Stimulated activated CD4-positive, alpha-beta T cell treated with anti-CD3 and anti-CD28 coated beads, Interleukin-4, amount 100 ng/mL, for 24 hours (primary cell): ENCODE results near the gene ADGRB3.

Experiments used
- DNase-seq: peaks from one replicate; pipeline ENCODE4 v3.0.0-alpha.2; 2020

The ADGRB3 gene

DNA sequence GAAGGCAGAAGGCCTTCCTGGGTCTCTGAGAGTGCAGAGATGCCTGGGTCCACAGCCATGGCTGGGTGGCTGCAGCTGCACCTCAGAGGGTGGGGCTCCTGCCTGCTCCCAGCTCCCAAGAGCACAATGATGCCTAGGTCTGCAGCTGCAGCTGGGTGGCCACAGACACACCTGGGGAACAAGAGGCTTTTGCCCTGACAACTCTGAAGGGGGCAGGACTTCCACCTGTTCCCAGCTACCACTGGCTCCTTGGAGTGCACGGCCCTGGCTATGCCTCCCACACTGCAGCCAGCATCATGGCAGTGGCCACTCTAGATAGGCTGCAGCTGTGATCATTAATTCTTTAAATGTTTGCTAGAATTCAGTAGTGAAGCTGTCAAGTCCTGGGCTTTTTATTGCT is 511.3 kb downstream of the ADGRB3 start:
- no peak for DNase-seq

- no peak for DNase-seq
These were observed 520.4 kb downstream of the ADGRB3 start for GRCh38 chr6:69155467-69155866.

DNA sequence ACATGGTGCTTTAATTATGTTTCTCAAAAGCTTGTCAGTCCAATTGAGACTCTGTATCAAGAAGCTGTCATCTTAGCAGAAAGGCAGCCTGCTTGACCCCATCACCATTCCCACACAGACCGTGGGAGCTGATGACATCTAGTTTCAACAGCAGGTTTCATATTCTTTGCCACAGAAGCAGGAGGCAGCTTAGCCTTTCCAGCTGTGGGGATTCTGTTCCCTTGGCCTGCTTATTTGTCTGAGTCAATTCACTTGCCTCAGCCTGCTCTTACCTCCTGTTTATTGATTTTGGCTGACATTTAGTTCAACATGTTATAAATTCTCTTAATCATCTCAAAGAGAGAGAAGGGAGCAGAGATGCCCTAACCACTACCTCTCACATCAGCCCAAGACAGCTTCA is 527.7 kb downstream of the ADGRB3 start:
- DNase-seq: no peak

- no peak for DNase-seq
These were observed 529.6 kb downstream of the ADGRB3 start for GRCh38 chr6:69164564-69165229.

- no peak for DNase-seq
These were observed 544.6 kb downstream of the ADGRB3 start for GRCh38 chr6:69179681-69180080.

DNA sequence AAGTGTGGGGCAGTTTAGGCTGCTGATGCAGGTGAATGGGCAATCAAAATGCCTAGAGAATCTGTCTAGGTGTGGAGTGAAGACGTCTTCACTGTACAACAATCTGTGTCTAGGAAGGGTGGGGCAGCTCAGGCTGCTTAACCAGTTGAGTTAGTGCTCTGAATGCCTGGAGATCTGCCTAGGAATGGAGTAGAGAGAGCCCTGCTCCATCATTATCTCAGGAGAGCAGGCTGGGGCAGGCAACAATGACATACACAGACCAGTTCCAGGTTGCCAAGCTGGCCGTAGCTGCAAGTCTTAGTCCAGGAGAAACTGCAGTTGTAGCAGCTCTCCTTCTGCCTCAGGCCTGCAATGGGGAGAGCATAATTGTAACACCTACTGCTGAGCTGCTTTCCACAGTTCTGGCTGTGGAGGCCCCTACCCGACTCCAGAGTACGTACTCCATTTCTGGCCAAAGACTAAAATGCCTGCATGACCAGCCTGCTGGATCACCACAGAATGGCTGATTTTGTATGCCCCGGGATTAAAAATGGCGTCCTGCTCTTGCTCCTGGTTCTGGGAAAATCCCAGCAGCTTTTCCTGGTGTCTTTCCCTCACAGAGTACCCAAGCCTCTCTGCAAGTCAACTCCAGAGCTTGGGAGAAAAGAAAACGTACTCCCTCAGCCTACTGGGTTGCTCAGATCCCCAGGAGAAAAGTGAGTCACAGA is 545.4 kb downstream of the ADGRB3 start:
- DNase-seq: no peak

GRCh38 chr6:69181964-69182363 is 546.9 kb downstream of the ADGRB3 start:
- no peak for DNase-seq

DNA sequence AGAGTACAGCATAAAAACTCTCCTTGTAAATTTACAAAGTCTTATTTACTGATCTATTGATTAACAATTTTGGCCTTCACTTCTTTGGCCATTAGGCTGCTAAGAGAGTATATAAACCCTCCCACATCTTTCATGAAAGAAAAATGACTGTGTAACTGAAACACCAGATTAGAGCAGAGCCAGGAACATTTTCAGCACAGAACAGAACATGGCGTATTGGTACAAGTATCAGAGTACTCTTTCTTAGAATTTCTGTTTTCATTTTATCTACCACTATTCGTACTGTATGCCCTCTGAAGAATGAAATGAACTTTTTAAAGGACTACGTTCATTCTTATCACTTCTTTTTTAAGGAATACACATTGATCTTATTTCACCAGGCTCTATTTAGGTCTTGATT is 550.2 kb downstream of the ADGRB3 start:
- DNase-seq: no peak

DNA sequence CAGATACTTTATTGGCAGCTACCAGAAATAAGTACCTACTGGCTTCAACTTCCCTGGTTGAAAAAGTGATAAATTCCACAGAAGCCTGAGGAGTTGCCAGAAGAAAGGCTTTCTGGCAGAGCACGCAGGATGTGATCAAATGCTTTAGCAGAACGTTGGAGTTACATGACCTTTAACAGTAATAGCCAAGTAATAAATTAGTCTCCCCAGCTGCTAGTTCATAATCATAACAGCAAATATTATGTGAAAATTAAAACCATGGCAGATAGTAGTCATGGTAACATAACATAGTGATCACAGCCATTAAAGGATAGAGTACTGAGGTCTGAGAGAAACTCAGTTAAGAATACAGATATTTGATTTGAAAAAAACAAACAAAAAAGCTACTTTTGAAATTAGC is 567.7 kb downstream of the ADGRB3 start:
- DNase-seq: no peak

GRCh38 chr6:69216127-69216526 is 581.0 kb downstream of the ADGRB3 start:
- DNase-seq: no peak

- no peak for DNase-seq
These were observed 582.3 kb downstream of the ADGRB3 start for GRCh38 chr6:69217343-69217742.

- no peak for DNase-seq
These were observed 585.3 kb downstream of the ADGRB3 start for GRCh38 chr6:69220375-69220774.

DNA sequence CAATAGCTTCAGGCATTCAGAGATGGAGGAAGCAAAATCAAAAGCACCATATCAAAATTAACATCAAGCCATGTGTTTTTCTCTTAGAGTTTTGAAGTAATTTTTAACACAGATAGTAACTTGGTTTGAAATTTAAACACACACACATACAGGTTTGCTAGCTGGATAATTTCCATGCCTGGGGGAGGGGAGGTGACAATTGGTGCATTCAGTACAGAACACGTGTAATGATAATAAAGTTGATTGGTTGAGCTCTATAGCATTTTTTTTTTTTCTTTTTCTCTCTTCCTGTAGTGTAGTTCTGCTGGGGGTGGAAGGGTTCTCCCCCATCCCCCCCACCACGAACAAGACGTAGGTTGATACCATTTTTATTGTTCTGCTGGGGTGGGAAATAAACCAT is 596.9 kb downstream of the ADGRB3 start:
- DNase-seq: no peak

DNA sequence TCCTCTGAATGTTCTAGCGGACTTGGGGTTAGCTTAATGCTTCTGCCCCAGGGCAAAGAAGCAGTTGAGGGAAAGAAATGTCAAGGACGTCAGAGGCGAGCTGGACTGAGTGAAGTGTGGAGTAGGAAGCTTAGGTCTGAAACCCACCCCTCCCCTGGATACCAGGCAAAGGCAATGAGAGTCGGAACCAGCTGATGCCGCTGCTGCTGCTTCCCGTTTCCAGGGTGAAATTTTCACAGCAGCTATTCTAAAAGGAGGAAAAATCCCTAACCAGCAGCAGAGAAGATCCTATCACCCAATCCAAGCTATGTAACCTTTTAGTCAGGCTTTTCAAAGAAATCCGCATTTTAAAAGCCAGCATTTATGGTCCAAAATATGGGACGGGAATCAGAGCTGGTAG is 597.4 kb downstream of the ADGRB3 start:
- no peak for DNase-seq

DNA sequence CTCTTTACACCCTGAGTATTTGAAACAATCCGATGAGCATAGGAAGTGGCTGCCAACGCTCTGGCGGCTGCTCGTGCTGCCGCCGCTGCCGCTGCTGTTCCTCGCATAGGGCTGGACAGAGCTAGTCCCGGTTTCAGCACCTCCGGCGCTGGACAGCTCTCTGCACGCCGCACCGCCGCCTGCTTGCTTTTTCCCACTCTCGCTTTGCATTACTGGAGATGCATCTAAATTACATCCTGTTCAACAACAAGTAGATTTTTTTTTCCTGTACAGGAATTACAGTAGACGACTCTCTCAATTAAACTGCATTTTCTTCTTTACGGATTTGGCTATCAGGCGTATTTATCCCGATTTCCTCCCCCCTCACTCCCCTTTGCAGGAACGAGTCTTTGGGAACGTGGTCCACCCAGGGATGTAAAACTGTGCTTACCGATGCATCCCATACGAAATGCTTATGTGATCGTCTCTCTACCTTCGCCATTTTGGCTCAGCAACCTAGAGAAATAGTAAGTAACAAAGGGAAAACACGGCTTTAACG is 597.9 kb downstream of the ADGRB3 start:
- peak; percentile 26 for DNase-seq

DNA sequence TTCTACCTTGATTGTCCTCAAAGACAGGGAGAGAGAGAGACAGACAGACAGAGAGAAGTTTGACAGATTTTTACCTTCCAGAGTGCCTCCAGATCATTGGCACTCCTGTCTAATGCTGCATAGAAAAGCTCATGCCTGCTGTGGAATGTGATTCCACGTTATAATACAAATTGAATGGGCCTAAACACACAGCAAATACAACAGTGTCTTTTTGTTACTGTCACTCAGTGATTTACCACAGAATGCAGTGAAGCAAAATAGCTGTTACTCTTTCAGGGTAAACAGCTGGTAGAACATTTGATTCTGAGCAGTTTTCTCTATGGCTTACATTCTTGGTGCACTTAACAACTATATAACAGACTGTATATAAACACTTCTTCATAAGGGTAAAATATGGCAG is 603.0 kb downstream of the ADGRB3 start:
- no peak for DNase-seq

- DNase-seq: no peak
These were observed 611.9 kb downstream of the ADGRB3 start for GRCh38 chr6:69246983-69247382.

DNA sequence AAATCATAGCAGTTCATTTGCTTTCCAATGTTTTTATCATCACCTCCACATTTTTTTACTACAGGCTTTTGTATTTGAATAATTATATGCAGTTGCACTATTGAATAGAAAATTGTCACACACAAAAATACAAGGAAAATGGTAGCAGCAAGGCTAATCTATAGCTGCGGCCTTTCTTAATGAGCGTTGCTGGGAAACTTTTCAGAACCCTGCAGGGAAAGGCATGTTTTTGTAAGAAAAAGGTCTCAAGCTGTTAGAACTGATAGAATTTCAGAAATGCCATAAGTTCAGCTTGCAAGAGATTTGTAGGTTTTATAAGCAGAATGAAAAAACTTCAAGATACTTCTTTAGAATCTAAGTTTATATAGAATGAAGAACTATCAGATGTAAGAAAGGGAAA is 625.9 kb downstream of the ADGRB3 start:
- DNase-seq: no peak

GRCh38 chr6:69263297-69263696 is 628.2 kb downstream of the ADGRB3 start:
- no peak for DNase-seq

DNA sequence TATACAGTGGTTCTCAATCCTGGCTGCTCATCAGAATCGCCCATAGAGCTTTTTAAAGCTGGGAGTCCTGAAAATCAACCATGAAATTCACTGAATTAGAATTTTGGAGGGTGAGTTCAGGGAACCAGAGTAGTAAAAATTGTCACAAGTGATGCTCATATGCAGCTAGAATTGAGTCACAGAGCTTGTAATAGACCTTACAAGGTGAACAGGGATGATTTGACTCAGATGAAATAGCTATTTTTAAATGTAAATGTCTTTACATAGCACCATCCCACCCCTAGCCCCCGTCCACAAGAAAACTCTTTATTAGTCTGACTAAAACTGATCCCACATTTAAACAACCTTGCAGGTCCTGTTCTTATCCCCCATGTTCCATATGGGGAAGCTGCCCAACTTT is 630.0 kb downstream of the ADGRB3 start:
- DNase-seq: no peak

DNA sequence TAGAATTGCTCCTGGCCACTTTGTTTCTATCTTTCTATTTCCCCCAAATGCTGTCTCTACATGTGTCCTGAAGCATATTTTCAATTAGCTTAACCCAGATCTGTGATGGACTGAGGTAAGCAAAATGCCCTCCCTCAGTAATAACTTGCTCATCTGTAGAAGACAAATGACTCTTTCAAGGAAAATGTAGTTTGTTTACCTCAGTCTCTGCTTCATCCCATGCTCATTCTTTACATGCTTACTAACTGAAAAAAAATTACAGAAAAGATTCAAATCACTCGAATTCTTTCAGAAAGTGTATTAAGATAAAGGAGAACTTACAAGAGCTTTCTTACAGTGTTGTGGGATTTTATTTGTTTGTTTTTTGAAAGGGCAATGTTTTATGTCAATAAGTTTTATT is 630.6 kb downstream of the ADGRB3 start:
- DNase-seq: no peak

- DNase-seq: no peak
These were observed 641.1 kb downstream of the ADGRB3 start for GRCh38 chr6:69276204-69276603.

- no peak for DNase-seq
These were observed 644.7 kb downstream of the ADGRB3 start for GRCh38 chr6:69279805-69280204.

DNA sequence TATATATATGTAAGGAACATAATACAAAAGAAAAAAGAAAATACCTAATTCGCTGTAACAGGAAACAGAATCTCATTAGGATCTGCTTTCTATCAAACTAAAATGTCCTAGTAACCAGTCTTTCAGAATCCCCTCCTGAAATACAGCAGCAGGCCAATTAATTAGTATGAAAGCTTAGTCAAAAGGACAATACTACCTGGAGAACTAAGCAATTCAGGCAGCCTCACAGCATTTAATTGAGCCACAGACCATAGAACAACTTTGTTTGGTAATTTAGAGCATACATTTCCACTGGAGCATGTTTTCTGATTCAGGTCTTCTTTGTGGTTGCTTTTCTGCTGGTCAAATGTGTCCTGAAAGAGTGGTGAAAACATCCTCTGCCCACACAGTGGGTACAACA is 645.8 kb downstream of the ADGRB3 start:
- DNase-seq: no peak
